ENCODE results near the gene PUM1.

The PUM1 gene

GRCh38 chr1:30997463-30998057 is 68.0 kb downstream of the PUM1 start:
- H2AFZ ChIP-seq (ENCODE audit: low read depth) = no peak overlapping the region
- no peak for TF ChIP-seq CTCF (conservative IDR thresholded peaks at IDR 0.05; ENCODE audit: low read depth, low read length)
- H3K4me1 ChIP-seq (ENCODE audit: low read depth, poor library complexity, severe bottlenecking) = peaks cover 33% of the 10 kb centered on the region
- H3K4me3 ChIP-seq (IDR thresholded peaks at IDR 0.05; ENCODE audit: insufficient read depth, low read depth, low read length) = no peak overlapping the region
- no peak overlapping the region for H3K4me2 ChIP-seq
- H3K27me3 ChIP-seq (ENCODE audit: insufficient read depth, low read depth) = no peaks in the 10 kb centered on the region
- peaks cover 15% of the 10 kb centered on the region for H4K20me1 ChIP-seq (ENCODE audit: insufficient read depth)
- no peak overlapping the region for H3K9ac ChIP-seq
- no peak overlapping the region for H3K27ac ChIP-seq
- 0 out of 2 replicates have a peak, but pooled peaks cover 5% of the 10 kb centered on the region for H3K36me3 ChIP-seq (ENCODE audit: insufficient read depth)
- H3K79me2 ChIP-seq (ENCODE audit: insufficient read depth, low read depth) = peaks cover 69% of the 10 kb centered on the region

GRCh38 chr1:30995990-30996612 is 69.4 kb downstream of the PUM1 start:
- Histone ChIP-seq H3K9ac (no peak overlapping the region), H2AFZ (ENCODE audit: low read depth) (no peak overlapping the region), H3K4me1 (ENCODE audit: low read depth, poor library complexity, severe bottlenecking) (peaks cover 33% of the 10 kb centered on the region), H3K27ac (no peak overlapping the region), H3K4me3 (IDR thresholded peaks at IDR 0.05; ENCODE audit: insufficient read depth, low read depth, low read length) (no peak overlapping the region), H4K20me1 (ENCODE audit: insufficient read depth) (peaks cover 9% of the 10 kb centered on the region), H3K79me2 (ENCODE audit: insufficient read depth, low read depth) (peaks cover 73% of the 10 kb centered on the region), H3K4me2 (no peak overlapping the region), H3K36me3 (ENCODE audit: insufficient read depth) (0 out of 2 replicates have a peak, but pooled peaks cover 5% of the 10 kb centered on the region), H3K27me3 (ENCODE audit: insufficient read depth, low read depth) (no peaks in the 10 kb centered on the region)
- no peak for TF ChIP-seq CTCF (conservative IDR thresholded peaks at IDR 0.05; ENCODE audit: low read depth, low read length)

GRCh38 chr1:30991862-30992606 is 73.5 kb downstream of the PUM1 start:
- Histone ChIP-seq H2AFZ (ENCODE audit: low read depth) (no peak overlapping the region), H3K4me1 (ENCODE audit: low read depth, poor library complexity, severe bottlenecking) (peaks cover 32% of the 10 kb centered on the region), H3K27ac (no peak overlapping the region), H3K4me2 (no peak overlapping the region), H3K36me3 (ENCODE audit: insufficient read depth) (no peaks in the 10 kb centered on the region; the same call in 1 of the 2 replicates), H3K79me2 (ENCODE audit: insufficient read depth, low read depth) (peaks cover 94% of the 10 kb centered on the region), H3K9ac (no peak overlapping the region), H4K20me1 (ENCODE audit: insufficient read depth) (peaks cover 19% of the 10 kb centered on the region), H3K4me3 (IDR thresholded peaks at IDR 0.05; ENCODE audit: insufficient read depth, low read depth, low read length) (no peak overlapping the region), H3K27me3 (ENCODE audit: insufficient read depth, low read depth) (no peaks in the 10 kb centered on the region)
- no peak for TF ChIP-seq CTCF (conservative IDR thresholded peaks at IDR 0.05; ENCODE audit: low read depth, low read length)

- Histone ChIP-seq H2AFZ (ENCODE audit: low read depth) (no peak overlapping the region), H3K4me1 (ENCODE audit: low read depth, poor library complexity, severe bottlenecking) (peaks cover 31% of the 10 kb centered on the region), H3K27ac (no peak overlapping the region), H3K9ac (no peak overlapping the region), H3K36me3 (ENCODE audit: insufficient read depth) (no peaks in the 10 kb centered on the region; the same call in 1 of the 2 replicates), H3K4me2 (no peak overlapping the region), H3K27me3 (ENCODE audit: insufficient read depth, low read depth) (no peaks in the 10 kb centered on the region), H4K20me1 (ENCODE audit: insufficient read depth) (peaks cover 19% of the 10 kb centered on the region), H3K79me2 (ENCODE audit: insufficient read depth, low read depth) (peaks cover 86% of the 10 kb centered on the region), H3K4me3 (IDR thresholded peaks at IDR 0.05; ENCODE audit: insufficient read depth, low read depth, low read length) (no peak overlapping the region)
- TF ChIP-seq CTCF (conservative IDR thresholded peaks at IDR 0.05; ENCODE audit: low read depth, low read length) = no peak
Observed at GRCh38 chr1:30990591-30990990, 74.9 kb downstream of the PUM1 start.

Data from KMS-11 (cell line).